IPS-15b (cell line): ENCODE measurements around the gene ISM1.

ENCODE experiments used
- H3K27me3 ChIP-seq: one replicate; pipeline ENCODE4 v1.6.1; 2013; ENCODE audit warnings: low read length; ENCODE audit not compliant: control insufficient read depth, insufficient read depth
- H3K36me3 ChIP-seq: one replicate; pipeline ENCODE4 v1.6.1; 2013; ENCODE audit warnings: low read length; ENCODE audit not compliant: control insufficient read depth, insufficient read depth
- H3K4me1 ChIP-seq: one replicate; pipeline ENCODE4 v1.6.1; 2013; ENCODE audit warnings: mild to moderate bottlenecking, low read length; ENCODE audit not compliant: control insufficient read depth, insufficient read depth
- H3K4me3 ChIP-seq: one replicate; pipeline ENCODE4 v1.5.1; 2013; ENCODE audit warnings: low read depth, low read length
- H3K9ac ChIP-seq: one replicate; pipeline ENCODE4 v1.6.1; 2013; ENCODE audit warnings: low read depth, mild to moderate bottlenecking, low read length
- H3K9me3 ChIP-seq: one replicate; pipeline ENCODE4 v1.6.1; 2013; ENCODE audit warnings: mild to moderate bottlenecking, low read length; ENCODE audit not compliant: control insufficient read depth, insufficient read depth

The ISM1 gene

DNA sequence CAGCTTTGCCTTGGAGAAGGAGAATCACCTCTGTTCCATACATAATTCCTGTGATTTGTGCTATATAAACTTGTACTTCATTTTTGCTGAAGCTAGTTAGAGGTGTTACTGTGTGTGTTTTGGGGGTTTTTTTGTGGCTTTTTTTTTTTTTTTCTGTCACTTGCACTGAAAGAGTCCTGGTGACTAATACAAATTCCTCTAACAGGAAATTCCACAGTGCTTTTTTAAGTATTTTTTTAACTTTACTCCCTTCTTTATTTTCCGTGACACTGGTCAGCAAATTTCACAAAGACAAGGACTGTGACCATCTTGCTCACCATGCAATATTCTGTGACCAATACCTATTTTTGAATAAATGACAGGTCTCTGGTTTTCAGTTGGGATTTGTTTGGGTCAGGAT lies 110.5 kb downstream of the ISM1 start:
- H3K4me1 ChIP-seq = no peaks in the 10 kb centered on the region
- no peaks in the 10 kb centered on the region for H3K36me3 ChIP-seq
- no peak overlapping the region for H3K9ac ChIP-seq
- H3K9me3 ChIP-seq = peaks cover 3% of the 10 kb centered on the region
- no peak overlapping the region for H3K4me3 ChIP-seq
- H3K27me3 ChIP-seq = no peaks in the 10 kb centered on the region

DNA sequence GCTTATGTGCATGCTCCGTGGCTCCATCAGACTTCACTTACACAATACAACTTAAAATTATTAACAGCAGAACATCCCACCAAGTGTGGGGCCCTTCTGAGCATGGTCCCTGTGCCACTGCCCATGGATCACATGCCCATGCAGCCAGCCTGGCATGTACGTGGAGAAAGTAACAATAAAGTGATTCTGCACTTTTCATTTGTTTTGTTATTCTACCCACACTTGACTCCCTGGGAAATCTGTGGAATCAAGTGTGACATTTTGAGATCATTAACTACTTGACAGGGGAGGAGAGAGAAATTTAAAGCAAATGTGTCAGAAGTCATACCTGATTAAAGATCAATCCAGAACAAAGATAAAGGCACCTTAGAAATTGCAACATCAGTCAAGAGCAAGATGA lies 112.0 kb downstream of the ISM1 start:
- Histone ChIP-seq H3K27me3 (no peaks in the 10 kb centered on the region), H3K9me3 (peaks cover 3% of the 10 kb centered on the region), H3K36me3 (no peaks in the 10 kb centered on the region), H3K4me3 (no peak overlapping the region), H3K9ac (no peak overlapping the region), H3K4me1 (no peaks in the 10 kb centered on the region)

DNA sequence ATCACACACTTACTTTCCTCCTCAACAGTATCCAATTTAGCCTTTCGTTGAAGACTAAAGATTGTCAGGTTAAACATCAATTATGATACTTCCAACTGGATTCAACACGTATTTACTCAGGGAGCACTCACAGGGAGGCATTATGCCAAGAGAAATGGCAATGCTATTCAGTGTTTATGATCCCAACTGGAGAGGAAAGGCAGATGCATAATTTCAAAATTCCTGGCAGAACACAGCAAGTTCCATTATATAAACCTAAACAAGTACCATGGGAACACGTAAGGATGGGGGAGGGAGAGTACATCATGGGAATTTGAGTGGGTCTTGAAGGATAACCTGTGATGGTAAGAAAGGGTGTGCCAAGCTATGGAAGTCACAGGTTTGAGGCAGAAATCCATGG lies 112.7 kb downstream of the ISM1 start:
- Histone ChIP-seq H3K9me3 (no peaks in the 10 kb centered on the region), H3K36me3 (no peaks in the 10 kb centered on the region), H3K4me1 (no peaks in the 10 kb centered on the region), H3K9ac (no peak overlapping the region), H3K4me3 (no peak overlapping the region), H3K27me3 (no peaks in the 10 kb centered on the region)

DNA sequence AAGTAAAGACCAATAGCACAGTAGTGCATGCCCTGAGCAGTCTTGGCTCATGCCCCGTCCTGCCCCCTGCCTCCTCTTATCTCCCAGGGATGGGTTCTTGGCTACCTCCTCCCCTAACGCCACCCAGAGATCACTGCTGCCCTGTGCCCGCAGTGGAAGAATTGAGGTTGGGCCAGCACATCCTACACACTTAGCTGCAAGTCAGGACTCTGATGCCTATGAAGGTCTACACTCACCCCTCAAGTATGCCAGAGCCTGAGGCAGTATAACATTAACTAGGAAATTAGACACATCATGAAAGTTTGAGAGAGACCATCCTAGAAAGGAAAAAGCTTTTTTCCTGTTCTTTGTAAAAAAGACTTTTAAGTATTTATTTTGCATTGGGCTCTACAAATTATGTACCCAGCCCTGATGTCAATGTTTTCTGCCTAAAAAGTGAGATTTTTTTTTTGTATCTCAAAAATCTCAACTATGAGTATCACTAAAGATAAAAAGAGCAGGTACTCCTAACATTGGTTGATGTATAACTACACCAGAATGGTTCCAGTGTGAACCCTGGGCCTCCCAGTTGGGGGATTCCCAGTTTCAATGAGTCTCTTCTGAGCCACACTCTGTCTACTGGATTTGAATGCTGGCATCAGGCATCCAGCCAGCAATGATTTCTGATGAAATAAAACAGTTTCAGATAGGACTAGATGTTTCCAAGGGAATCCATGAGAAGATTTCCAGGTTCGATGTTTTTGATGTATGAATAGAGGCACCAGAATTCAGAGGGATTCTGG lies 115.4 kb downstream of the ISM1 start:
- H3K4me1 ChIP-seq = no peaks in the 10 kb centered on the region
- H3K36me3 ChIP-seq = no peaks in the 10 kb centered on the region
- H3K9me3 ChIP-seq = no peaks in the 10 kb centered on the region
- no peak overlapping the region for H3K9ac ChIP-seq
- H3K4me3 ChIP-seq = no peak overlapping the region
- H3K27me3 ChIP-seq = no peaks in the 10 kb centered on the region

DNA sequence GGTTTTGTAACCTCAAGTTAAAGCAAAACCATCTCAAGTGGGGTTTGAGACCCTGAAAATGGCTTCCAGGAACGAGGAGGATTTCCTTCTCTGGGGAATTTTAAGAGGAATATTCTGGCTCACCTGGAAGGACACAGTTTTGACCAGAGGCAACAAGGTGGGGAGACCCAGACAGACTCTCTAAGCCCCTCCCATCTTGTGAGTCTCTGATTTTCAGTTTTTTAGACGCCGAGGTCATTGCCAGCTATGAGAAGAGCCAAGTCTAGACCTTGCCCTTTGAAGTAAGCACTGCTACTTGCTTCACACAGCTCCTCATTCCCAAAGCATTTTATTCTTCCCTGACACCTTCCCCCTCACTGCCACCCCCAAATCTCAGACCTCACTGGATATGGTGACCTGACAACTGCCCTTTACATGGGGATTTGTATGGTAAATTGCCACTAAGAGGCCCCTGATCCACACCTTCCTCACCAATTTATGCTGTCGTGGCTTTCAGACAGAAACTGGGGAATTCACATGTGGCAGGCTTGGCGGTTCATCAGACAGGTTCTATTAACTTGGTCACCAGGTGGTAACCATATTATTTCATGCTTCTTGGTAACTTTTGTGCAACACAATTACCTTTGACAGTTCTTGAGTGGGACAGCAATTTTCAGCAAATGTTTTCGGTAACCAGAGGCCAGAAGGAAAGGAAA lies 116.2 kb downstream of the ISM1 start:
- no peaks in the 10 kb centered on the region for H3K27me3 ChIP-seq
- no peak overlapping the region for H3K9ac ChIP-seq
- no peaks in the 10 kb centered on the region for H3K4me1 ChIP-seq
- no peaks in the 10 kb centered on the region for H3K36me3 ChIP-seq
- no peak overlapping the region for H3K4me3 ChIP-seq
- no peaks in the 10 kb centered on the region for H3K9me3 ChIP-seq

DNA sequence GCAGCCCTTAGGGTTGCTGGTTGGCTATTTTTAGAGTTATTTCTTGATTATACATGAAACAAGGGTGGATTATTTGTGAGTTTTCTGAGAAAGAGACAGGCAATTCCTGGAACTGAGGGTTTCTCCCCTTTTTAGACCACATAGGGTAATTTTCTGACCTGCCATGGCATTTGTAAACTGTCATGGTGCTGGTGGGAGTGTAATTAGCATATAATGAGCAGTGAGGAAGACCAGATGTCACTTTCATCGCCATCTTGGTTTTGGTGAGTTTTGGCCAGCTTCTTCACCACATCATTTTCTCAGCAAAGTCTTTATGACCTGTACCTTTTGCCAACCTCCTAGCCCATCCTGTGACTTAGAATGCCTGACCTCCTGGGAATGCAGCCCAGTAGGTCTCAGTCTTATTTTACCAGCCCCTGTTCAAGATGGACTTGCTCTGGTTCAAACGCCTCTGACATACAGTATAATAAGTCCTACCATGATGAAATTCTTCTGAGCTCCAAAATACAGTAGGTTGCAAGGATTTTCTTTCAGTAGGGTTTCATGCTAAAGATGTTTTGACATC lies 117.1 kb downstream of the ISM1 start:
- Histone ChIP-seq H3K27me3 (no peaks in the 10 kb centered on the region), H3K4me3 (no peak overlapping the region), H3K9ac (no peak overlapping the region), H3K36me3 (no peaks in the 10 kb centered on the region), H3K9me3 (no peaks in the 10 kb centered on the region), H3K4me1 (peaks cover 3% of the 10 kb centered on the region)

DNA sequence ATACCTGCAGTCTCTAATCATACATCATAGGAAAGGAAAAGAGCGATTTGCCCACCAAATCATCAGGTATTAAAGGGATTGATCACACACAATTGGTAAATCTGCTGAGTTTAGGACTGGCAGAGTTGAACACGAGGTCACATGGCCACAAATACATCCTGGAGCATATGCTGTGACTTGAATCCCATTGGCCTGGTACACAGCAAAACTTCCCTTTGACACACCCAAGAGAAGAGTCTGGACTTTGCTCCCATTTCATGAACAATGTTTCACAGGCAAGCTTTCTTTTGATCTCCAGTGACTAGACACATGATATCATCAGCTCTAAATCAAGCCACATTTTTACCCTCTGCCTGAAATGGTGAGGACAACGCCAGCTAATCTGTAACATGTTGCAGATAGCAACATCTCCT lies 117.9 kb downstream of the ISM1 start:
- no peak overlapping the region for H3K4me3 ChIP-seq
- H3K4me1 ChIP-seq = peaks cover 9% of the 10 kb centered on the region
- H3K9ac ChIP-seq = no peak overlapping the region
- no peaks in the 10 kb centered on the region for H3K36me3 ChIP-seq
- H3K9me3 ChIP-seq = no peaks in the 10 kb centered on the region
- H3K27me3 ChIP-seq = no peaks in the 10 kb centered on the region

DNA sequence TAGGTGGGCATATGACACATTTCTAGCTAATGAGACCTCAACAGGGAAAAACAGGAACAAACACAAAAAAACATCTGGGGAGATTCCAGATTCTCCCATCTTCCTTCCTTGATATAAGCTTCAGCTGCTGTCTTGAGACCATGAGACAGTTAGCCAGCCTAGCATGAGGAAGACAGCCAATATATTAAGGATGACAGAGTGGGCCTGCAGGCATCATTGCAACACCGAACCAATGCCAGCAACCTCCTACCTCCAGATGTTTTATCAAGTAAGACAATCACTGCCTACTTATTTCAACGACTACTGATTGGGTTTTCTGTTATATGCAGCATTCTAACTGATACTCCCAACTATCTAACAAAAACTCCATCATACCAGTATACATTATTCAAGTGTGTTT lies 119.0 kb downstream of the ISM1 start:
- no peaks in the 10 kb centered on the region for H3K9me3 ChIP-seq
- H3K4me1 ChIP-seq = peaks cover 9% of the 10 kb centered on the region
- H3K27me3 ChIP-seq = no peaks in the 10 kb centered on the region
- no peak overlapping the region for H3K4me3 ChIP-seq
- no peaks in the 10 kb centered on the region for H3K36me3 ChIP-seq
- H3K9ac ChIP-seq = no peak overlapping the region

DNA sequence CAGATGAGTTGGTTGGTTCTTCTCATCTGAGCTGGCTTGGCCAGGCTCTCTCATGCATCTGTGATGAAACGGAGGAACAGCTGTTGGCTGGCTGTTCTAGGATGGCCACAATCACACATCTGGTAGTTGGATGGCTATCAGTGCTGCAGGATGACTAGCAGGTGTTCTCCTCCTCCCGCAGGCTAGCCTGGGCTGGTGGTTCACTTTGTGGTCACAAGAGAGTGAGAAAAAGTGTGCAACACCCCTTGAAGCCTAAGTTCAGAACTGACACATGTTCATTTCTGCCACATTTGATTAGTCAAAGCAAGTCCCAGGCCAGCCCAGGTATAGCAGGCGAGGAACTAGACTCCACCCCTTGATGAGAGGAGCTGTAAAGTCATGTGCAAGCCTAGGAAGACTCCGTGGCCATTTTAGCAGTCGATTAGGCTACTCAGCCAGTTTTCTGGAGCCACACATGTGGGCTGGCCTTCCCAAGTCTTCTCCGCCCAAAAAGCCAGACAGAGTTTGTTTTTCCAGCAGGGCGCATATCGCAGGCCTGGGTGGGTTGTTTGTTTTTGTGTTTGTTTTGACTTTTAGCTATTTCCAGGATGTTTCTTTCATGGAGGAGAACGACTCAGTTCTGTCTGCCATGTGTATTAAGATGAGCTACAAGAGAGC lies 120.8 kb downstream of the ISM1 start:
- Histone ChIP-seq H3K4me1 (peaks cover 9% of the 10 kb centered on the region), H3K36me3 (no peaks in the 10 kb centered on the region), H3K4me3 (no peak overlapping the region), H3K27me3 (no peaks in the 10 kb centered on the region), H3K9me3 (no peaks in the 10 kb centered on the region), H3K9ac (no peak overlapping the region)

DNA sequence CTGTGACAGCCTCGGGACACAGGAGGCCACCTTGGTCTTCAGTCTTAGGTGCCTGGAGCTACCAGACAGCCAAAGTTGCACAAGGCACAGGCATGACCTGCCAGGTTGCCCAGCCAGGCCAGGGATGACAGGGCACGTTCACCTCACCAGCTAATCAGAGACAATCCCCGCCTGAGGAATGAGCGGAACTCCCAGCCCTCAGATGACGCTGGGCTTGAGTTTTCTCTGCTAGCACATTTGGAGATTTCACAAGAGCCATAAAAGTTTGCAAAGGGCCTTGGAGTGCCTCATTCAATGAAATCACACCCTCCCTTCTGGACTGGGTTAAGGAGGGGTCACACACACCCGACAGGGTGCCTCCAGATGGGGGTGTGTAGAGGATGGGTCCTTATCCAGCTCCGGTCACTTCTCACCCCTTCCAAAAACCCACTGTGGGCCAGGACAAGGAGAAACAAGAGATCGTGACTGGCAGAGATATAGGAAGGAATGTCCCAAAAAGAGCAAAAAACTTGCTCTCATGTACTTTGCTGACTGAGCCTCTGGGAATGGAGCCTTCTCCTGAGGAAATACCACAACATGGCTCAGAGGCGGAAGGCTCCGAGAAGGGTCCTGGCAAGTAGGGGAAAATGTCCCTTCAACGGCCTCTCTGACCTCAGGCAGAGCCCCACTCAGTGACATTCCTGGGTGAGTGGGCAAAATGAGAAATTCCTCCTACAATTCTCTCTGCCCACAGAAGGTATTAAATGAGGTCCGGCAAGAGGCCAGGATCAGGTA lies 121.6 kb downstream of the ISM1 start:
- Histone ChIP-seq H3K27me3 (no peaks in the 10 kb centered on the region), H3K4me3 (no peak overlapping the region), H3K4me1 (peaks cover 9% of the 10 kb centered on the region), H3K9me3 (no peaks in the 10 kb centered on the region), H3K36me3 (no peaks in the 10 kb centered on the region), H3K9ac (no peak overlapping the region)

DNA sequence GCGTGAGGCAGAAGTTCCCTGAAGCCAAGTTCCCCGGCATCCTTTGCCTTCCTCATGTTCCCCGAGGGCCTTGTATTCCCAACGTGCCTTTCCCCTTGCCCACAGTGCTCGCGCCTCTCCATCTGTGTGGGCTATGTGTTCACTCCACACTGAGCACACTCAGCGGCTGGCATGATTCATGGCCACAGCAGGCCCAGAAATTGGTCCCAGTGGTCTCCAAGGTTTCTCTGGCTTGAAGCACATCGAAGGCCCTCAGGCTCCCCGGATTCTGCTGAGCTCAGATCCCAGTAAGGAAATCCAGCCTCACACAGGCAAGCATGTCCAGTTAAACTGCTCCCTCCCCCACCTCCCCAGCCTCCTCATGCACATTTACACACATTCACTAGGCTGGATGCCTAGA lies 123.6 kb downstream of the ISM1 start:
- H3K4me1 ChIP-seq = peaks cover 9% of the 10 kb centered on the region
- H3K9me3 ChIP-seq = no peaks in the 10 kb centered on the region
- no peaks in the 10 kb centered on the region for H3K27me3 ChIP-seq
- no peaks in the 10 kb centered on the region for H3K36me3 ChIP-seq
- H3K4me3 ChIP-seq = no peak overlapping the region
- no peak overlapping the region for H3K9ac ChIP-seq
